B cell (primary cell): ENCODE measurements around the gene PRSS36. TPM values are rescaled to one million over a fixed set of nuclear protein-coding genes. Genes with fewer than 3 reads are reported as not detected.

Experiments
- ATAC-seq: fragments of 200-7000 bp; cut with Tn5 transposase; one replicate; pipeline ENCODE4 v1.10.0; 2021; ENCODE audit warnings: low read depth, mild to moderate bottlenecking, moderate number of reproducible peaks, moderate library complexity
- CTCF ChIA-PET: fragments of 350-600 bp; sonication (Branson Sonifier 250); formaldehyde crosslinking; loops from one replicate; lab custom pipeline; 2021; ENCODE audit warnings: antibody characterized with exemption, inconsistent platforms; lab: Charles Lee
- POLR2A ChIA-PET: fragments of 350-600 bp; sonication (Branson Sonifier 250); formaldehyde crosslinking; loops from one replicate; lab custom pipeline; 2021; ENCODE audit warnings: antibody characterized with exemption; lab: Charles Lee
- DNase-seq: peaks from one replicate; pipeline ENCODE4 v3.0.0; 2013
- H2AFZ ChIP-seq: 2 replicates; pipeline ENCODE4 v1.6.1; 2012; ENCODE audit warnings: mild to moderate bottlenecking, low read depth, low read length; ENCODE audit not compliant: insufficient read depth, poor library complexity, severe bottlenecking
- H3K27ac ChIP-seq, 2 donors: 1 replicate in 1 of 2; 2 replicates in 1 of 2; pipeline ENCODE4 v1.5.1; 2012 to 2013; ENCODE audit warnings: low read length in 2 of 2, mild to moderate bottlenecking in 2 of 2, moderate library complexity in 1 of 2
- H3K27me3 ChIP-seq, 4 experiments: fragments of 200-600 bp in 1 of 4; sonication (generic) in 1 of 4; replicated peaks in 1 of 4; 1 replicate in 2 of 4; 2 replicates in 2 of 4; pipeline versions ENCODE4 v1.6.1 to v1.7.0; 2013 to 2016; ENCODE audit warnings: low read length in 3 of 4, mild to moderate bottlenecking in 2 of 4, mixed read lengths in 1 of 4, moderate library complexity in 1 of 4; ENCODE audit not compliant: insufficient read depth in 4 of 4, control insufficient read depth in 3 of 4; ENCODE audit errors: control extremely low read depth in 1 of 4
- H3K36me3 ChIP-seq, 2 experiments: replicated peaks in 1 of 2; 1 replicate in 1 of 2; 2 replicates in 1 of 2; pipeline versions ENCODE4 v1.6.1 to v1.7.1; 2013; ENCODE audit warnings: low read length in 1 of 2; ENCODE audit not compliant: insufficient read depth in 2 of 2, control insufficient read depth in 1 of 2; ENCODE audit errors: control extremely low read depth in 1 of 2, extremely low read depth in 1 of 2
- H3K4me1 ChIP-seq, 2 donors: fragments of 200-600 bp in 1 of 2; sonication (generic) in 1 of 2; 1 replicate in 1 of 2; 2 replicates in 1 of 2; pipeline versions ENCODE4 v1.5.1 to v1.6.1; 2013 to 2017; ENCODE audit warnings: low read length in 2 of 2; ENCODE audit not compliant: control insufficient read depth in 2 of 2, insufficient read depth in 2 of 2
- H3K4me2 ChIP-seq: replicated peaks from 2 replicates; pipeline ENCODE3; 2012; ENCODE audit warnings: mild to moderate bottlenecking, low read depth, low read length; ENCODE audit not compliant: poor library complexity, severe bottlenecking
- H3K4me3 ChIP-seq, 5 experiments: fragments of 200-600 bp in 1 of 5; sonication (generic) in 1 of 5; 1 replicate in 3 of 5; 2 replicates in 2 of 5; pipeline versions ENCODE4 v1.5.1 to v1.7.0; 2011 to 2016; ENCODE audit warnings: low read length in 4 of 5, mild to moderate bottlenecking in 4 of 5, low read depth in 2 of 5, control low read depth in 1 of 5, moderate library complexity in 1 of 5; ENCODE audit not compliant: insufficient read depth in 1 of 5; ENCODE audit errors: control extremely low read depth in 1 of 5, extremely low read depth in 1 of 5
- H3K79me2 ChIP-seq: fragments of 200-600 bp; sonication (generic); one replicate; pipeline ENCODE4 v1.6.0; 2016; ENCODE audit warnings: low read length; ENCODE audit not compliant: control insufficient read depth, insufficient read depth
- H3K9ac ChIP-seq: fragments of 200-600 bp; sonication (generic); 2 replicates; pipeline ENCODE4 v1.6.1; 2017; ENCODE audit warnings: mild to moderate bottlenecking, low read length, moderate library complexity
- H3K9me3 ChIP-seq, 3 donors: one replicate each; pipeline versions ENCODE4 v1.6.1 to v1.7.1; 2013; ENCODE audit warnings: low read length in 2 of 3; ENCODE audit not compliant: control insufficient read depth in 2 of 3, insufficient read depth in 1 of 3; ENCODE audit errors: control extremely low read depth in 1 of 3
- H4K20me1 ChIP-seq: 2 replicates; pipeline ENCODE4 v1.6.0; 2012; ENCODE audit warnings: mild to moderate bottlenecking, low read length; ENCODE audit not compliant: insufficient read depth, control insufficient read depth, poor library complexity, severe bottlenecking
- H3K27ac Mint-ChIP-seq: one replicate; pipeline ENCODE4 v1.8.0; 2021; ENCODE audit warnings: mixed read lengths
- H3K27me3 Mint-ChIP-seq: one replicate; pipeline ENCODE4 v1.8.0; 2021; ENCODE audit warnings: mixed read lengths
- H3K4me1 Mint-ChIP-seq: one replicate; pipeline ENCODE4 v1.8.0; 2021; ENCODE audit warnings: mixed read lengths
- H3K4me3 Mint-ChIP-seq: one replicate; pipeline ENCODE4 v1.8.0; 2021; ENCODE audit warnings: mixed read lengths
- H3K9me3 Mint-ChIP-seq: one replicate; pipeline ENCODE4 v1.8.0; 2022; ENCODE audit warnings: mixed read lengths; ENCODE audit not compliant: insufficient read depth
- CTCF ChIP-seq: fragments of 200-600 bp; IDR thresholded peaks from one replicate; pipeline ENCODE4 v1.8.0; 2022; ENCODE audit warnings: antibody characterized with exemption, mild to moderate bottlenecking
- EZH2 ChIP-seq: IDR thresholded peaks from 2 replicates; pipeline ENCODE4 v1.6.1; 2012; ENCODE audit warnings: borderline replicate concordance, low read depth, mild to moderate bottlenecking, moderate library complexity, low read length; ENCODE audit not compliant: insufficient read depth, poor library complexity, severe bottlenecking
- WGBS: methylation state at CpG from one replicate; pipeline ENCODE4 v1.1.5; 2013; ENCODE audit warnings: missing lambda C conversion rate; ENCODE audit not compliant: insufficient coverage; 5-methylcytosine and 5-hydroxymethylcytosine counted together
- intact Hi-C: fragments of 100-400 bp; cut with micrococcal nuclease; formaldehyde crosslinking; loops from one replicate; pipeline ENCODE4 v1.10.0; 2022
- polyA plus RNA-seq: library from polyadenylated mRNA; depleted of rRNA; stranded (reverse); fragments of >200 nt; gene quantifications from 2 replicates; pipeline ENCODE4 v1.2.3, GENCODE V29; 2012
- total RNA-seq, 2 donors: library from RNA; stranded (reverse); fragments of 120-200 nt in 1 of 2; gene quantifications; 1 replicate in 1 of 2; 2 replicates in 1 of 2; pipeline versions ENCODE4 v1.2.3 to v1.2.4, GENCODE V29; 2013 to 2022

Gene PRSS36
- total and polyA plus RNA-seq, 2 donors (not counting 1 experiment from before 2014, with no cell fraction given), result 1.0 to 1.6 TPM

GRCh38 chr16:31190061-31190460 is 40.2 kb upstream of the PRSS36 start:
- intact Hi-C loops, result no loop called here
- Histone ChIP-seq H3K4me1 (peaks cover 0 to 5% of the 10 kb centered on the region in 2 donors), H4K20me1 (peaks cover 96% of the 10 kb centered on the region), H3K4me3 (no peak overlapping the region), H3K4me2 (no peak overlapping the region), H3K36me3 (peaks cover 6 to 98% of the 10 kb centered on the region in 2 experiments), H3K79me2 (peaks cover 46% of the 10 kb centered on the region), H3K27ac (no peak overlapping the region), H3K9ac (no peak overlapping the region), H2AFZ (no peak overlapping the region), H3K9me3 (no peaks in the 10 kb centered on the region), H3K27me3 (no peaks in the 10 kb centered on the region)
- CTCF ChIA-PET, result interaction anchor here (1.3 kb wide), 1 partner anchor 193 kb away, joined by 3 read pairs; no protein-coding TSS in a partner anchor
- POLR2A ChIA-PET, result interaction anchor here (0.6 kb wide), 1 partner anchor 35 kb away, joined by 7 read pairs; no protein-coding TSS in a partner anchor
- TF ChIP-seq CTCF, result no peak
- no peak overlapping the region for H3K27ac Mint-ChIP-seq
- WGBS, result 98% methylated on average over 12 of the region's 12 CpGs
- H3K9me3 Mint-ChIP-seq, result no peaks in the 10 kb centered on the region
- DNase-seq, result no peak
- H3K4me1 Mint-ChIP-seq, result peaks cover 35% of the 10 kb centered on the region
- no peaks in the 10 kb centered on the region for H3K27me3 Mint-ChIP-seq
- ATAC-seq, result no peak
- H3K4me3 Mint-ChIP-seq, result no peak overlapping the region

- H3K4me3 ChIP-seq, result no peak overlapping the region
- no peak for DNase-seq
- peaks cover 0 to 5% of the 10 kb centered on the region in 2 donors for H3K4me1 ChIP-seq
- H3K79me2 ChIP-seq, result peaks cover 52% of the 10 kb centered on the region
- no peak overlapping the region for H3K27ac ChIP-seq
- H3K4me1 Mint-ChIP-seq, result peaks cover 40% of the 10 kb centered on the region
- H4K20me1 ChIP-seq, result peaks cover 97% of the 10 kb centered on the region
- no peaks in the 10 kb centered on the region for H3K9me3 Mint-ChIP-seq
- H3K4me2 ChIP-seq, result no peak overlapping the region
- H3K9me3 ChIP-seq, result no peaks in the 10 kb centered on the region
- ChIA-PET CTCF (interaction anchor here (0.5 to 1.3 kb wide), 2 partner anchors 36 to 193 kb away, joined by 3 to 5 read pairs; no protein-coding TSS in a partner anchor), POLR2A (interaction anchor here (0.6 kb wide), 1 partner anchor 35 kb away, joined by 7 read pairs; no protein-coding TSS in a partner anchor)
- intact Hi-C loops, result loop anchor here (10.0 kb wide), 2 partner anchors 85 to 685 kb away; partner anchors contain the start of genes BCKDK and ZNF267
- TF ChIP-seq EZH2, result no peak
- no peak for TF ChIP-seq CTCF
- no peaks in the 10 kb centered on the region for H3K27me3 Mint-ChIP-seq
- no peak for ATAC-seq
- H3K9ac ChIP-seq, result no peak overlapping the region
- peaks cover 6 to 98% of the 10 kb centered on the region in 2 experiments for H3K36me3 ChIP-seq
- 100% methylated on average over 1 of the region's 2 CpGs for WGBS
- no peaks in the 10 kb centered on the region for H3K27me3 ChIP-seq
- H3K27ac Mint-ChIP-seq, result no peak overlapping the region
- H3K4me3 Mint-ChIP-seq, result no peak overlapping the region
- H2AFZ ChIP-seq, result no peak overlapping the region
Measured at GRCh38 chr16:31189412-31189778, 39.5 kb upstream of the PRSS36 start.
